Amniotic stem cell (primary cell): ENCODE results near the gene SFMBT1.
"Not testable (repeated sequence)": the region's sequence is repeated elsewhere in the genome, so short reads cannot be mapped to it uniquely, and the experiment has no call there.

ENCODE experiments used
- DNase-seq: peaks from one replicate; lab custom pipeline; 2025; lab: John Stamatoyannopoulos, UW

Gene SFMBT1

GRCh38 chr3:53035825-53036619 lies 9.9 kb downstream of the SFMBT1 start:
- no peak for DNase-seq

DNA sequence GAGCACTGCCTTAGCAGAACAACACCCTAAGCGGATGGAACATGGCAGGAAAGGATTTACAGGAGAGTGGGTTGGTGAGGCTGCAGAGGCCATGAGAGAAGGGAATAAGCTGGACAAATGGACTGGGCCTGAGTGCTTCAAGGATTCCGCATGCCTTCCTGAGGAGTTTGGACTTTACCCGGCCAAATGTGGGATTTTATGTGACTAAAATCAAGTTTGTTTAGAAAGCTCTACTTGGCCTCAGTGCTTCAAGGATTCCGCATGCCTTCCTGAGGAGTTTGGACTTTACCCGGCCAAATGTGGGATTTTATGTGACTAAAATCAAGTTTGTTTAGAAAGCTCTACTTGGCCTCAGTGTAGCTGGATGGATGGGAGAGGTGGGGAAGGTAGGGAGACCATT lies 10.9 kb downstream of the SFMBT1 start:
- DNase-seq, result not testable (repeated sequence)

GRCh38 chr3:53034411-53034810 lies 11.5 kb downstream of the SFMBT1 start:
- DNase-seq, result not testable (repeated sequence)

- DNase-seq, result no peak
Measured at GRCh38 chr3:53032609-53033008, 13.3 kb downstream of the SFMBT1 start.

DNA sequence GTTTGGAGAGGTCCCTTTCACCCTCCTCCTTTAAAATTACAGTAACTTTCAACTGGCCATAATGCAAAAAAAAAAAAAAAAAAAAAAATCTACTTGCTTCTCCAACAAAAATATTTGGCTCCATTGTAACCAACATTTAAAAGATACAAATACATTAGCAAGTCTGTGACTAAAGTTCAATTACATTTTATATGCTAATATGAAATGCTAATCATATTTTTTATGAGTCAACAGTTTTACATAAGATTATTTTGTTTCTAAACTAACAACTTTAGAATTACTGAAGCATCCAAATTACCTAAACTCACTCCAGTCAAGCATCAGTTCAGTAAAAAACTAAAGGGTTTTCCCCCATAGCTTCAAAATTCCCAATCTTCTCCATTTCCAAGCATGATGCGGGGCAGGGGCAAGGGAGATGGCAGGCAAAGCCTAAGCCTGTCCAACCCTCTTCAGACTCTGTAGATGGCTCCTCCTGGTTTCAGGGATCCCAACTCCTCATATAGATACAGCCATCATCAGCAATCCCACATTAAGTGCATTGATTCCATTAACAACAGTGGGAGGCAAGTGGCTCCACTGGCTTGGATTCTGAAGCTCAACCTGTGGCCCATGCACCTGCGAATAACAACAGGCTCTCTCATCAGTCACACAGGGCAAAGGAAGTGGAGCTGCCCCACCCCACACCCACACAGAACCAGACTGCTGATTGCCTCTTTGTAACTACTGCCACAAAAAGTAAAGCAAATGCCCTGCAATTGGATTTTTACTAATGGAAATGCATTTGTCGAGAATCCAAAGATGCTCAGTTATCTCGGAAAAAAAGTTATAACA lies 15.0 kb downstream of the SFMBT1 start:
- DNase-seq, result no peak

DNA sequence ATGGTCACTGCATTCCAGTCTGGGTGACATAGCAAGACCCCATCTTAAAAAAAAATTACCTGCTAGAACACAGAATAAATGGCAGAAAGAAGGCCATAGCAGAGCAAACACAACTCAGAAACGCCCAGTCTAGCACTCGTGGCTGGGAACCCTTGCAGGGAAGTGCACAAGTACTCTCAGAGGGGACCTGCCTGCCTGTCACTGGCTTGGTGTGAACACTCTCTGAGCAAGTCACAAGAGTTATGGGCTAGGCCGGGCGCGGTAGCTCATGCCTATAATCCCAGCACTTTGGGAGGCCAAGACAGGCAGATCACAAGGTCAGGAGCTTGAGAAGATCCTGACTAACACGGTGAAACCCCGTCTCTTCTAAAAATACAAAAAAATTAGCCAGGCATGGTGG lies 17.2 kb downstream of the SFMBT1 start:
- no peak for DNase-seq

DNA sequence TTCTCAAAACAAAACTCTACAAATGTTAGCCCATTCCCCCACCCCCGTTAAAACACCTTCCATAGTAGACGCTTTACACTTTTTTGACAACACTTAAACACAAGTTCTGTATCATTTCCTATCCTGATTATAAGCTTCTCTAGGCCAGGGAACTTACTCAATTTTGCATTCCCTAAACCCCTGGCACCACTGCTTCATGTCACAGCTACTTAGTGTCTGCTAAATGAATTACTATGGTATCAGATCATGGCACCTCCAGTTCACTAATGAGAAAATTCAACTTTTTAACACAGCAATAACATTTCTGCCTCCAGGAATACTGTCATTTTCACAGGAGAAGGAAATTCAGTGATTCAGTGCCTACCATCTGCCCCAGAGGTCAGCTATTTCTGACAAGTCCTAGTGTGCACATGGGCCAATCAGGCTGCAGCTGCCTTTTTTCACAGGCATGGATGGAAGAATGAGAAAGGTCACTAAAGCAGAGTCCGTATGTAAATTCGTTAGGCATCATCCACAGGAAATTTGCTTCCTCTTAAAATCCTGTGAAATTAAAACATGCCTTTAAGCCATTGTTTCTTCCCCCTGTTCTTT lies 18.5 kb downstream of the SFMBT1 start:
- no peak for DNase-seq

GRCh38 chr3:53026382-53027162 lies 19.3 kb downstream of the SFMBT1 start:
- no peak for DNase-seq

GRCh38 chr3:53024315-53024714 lies 21.6 kb downstream of the SFMBT1 start:
- DNase-seq, result no peak

- DNase-seq, result no peak
Measured at GRCh38 chr3:53023072-53023823, 22.6 kb downstream of the SFMBT1 start.

DNA sequence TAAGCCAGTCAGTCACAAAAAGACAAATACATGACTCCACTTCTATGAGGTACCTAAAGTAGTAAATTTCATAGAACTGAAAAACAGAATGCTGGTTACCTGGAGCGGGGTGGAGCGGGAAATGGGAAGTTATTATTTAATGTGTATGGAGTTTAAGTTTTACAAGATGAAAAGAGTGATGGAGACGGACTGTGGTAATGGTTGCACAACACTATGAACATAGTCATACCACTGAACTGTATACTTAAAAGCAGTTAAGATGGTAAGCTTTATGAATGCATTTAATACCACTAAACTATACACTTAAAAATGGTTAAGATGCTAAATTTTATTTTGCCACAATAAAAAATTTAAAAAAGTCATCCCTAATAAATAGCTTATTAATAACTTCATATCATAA lies 23.2 kb downstream of the SFMBT1 start:
- DNase-seq, result no peak

- no peak for DNase-seq
Measured at GRCh38 chr3:53016236-53016635, 29.6 kb downstream of the SFMBT1 start.

- DNase-seq, result no peak
Measured at GRCh38 chr3:53011324-53011723, 34.5 kb downstream of the SFMBT1 start.

- no peak for DNase-seq
Measured at GRCh38 chr3:53009826-53010539, 35.9 kb downstream of the SFMBT1 start.

DNA sequence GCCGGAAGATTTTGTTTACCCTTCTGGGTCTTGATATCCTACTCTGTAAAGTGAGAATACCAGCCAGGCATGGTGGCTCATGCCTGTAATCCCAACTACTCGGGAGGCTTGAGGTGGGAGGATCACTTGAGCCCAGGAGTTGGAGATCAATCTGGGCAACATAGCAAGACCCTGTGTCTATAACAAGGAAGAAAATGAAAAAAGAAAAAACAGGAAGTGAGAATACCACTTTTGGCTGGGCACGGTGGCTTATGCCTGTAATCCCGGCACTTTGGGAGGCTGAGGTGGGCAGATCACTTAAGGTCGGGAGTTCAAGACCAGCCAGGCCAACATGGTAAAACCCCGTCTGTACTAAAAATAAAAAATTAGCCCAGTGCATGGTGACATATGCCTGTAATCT lies 36.9 kb downstream of the SFMBT1 start:
- DNase-seq, result no peak

- DNase-seq, result no peak
Measured at GRCh38 chr3:53005854-53006513, 39.9 kb downstream of the SFMBT1 start.

- DNase-seq, result no peak
Measured at GRCh38 chr3:53005338-53005737, 40.5 kb downstream of the SFMBT1 start.

- DNase-seq, result no peak
Measured at GRCh38 chr3:53003320-53003719, 42.6 kb downstream of the SFMBT1 start.

DNA sequence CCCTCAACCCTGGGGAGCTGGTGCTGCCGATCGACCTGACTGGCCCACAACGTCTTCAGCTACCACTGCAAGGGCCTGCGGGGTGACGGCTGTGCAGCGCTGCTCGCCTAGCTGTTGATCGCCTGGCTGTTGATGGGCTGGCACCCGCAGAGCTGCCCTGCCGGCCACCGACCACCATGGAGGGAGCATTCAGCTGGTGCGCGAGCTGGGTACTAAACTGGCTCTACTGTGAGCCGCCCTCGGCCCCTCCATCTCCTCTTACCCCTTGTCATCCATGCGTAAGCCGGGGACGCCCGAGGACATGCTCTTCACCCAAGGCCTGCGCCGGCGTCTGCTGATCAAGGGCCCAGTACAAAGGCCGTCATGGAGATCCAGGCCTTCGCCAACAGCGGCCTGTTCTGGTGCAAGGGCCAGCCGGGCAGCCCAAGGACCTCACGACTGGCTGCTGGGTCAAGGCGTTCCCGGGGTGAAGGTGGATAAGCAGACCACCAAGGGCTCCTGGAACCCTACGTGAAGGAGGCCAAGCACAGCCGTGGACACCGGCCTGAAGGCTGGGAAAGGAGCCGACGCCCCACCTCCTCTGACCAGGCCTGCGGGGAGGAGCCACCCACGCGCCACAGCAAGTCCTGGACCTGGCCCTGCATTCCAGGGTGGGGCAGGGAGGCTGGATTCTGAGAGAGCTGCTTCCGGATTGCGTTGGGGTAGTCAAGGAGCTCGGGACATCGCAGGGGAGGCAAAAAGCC lies 46.9 kb downstream of the SFMBT1 start:
- DNase-seq, result no peak
